Stomach (tissue), 9 donors: ENCODE results near the gene B3GNT5. TPM values are rescaled to one million over a fixed set of nuclear protein-coding genes. Genes with fewer than 3 reads are reported as not detected.

Experiments used
- DNase-seq, 2 donors: peaks; one replicate each; pipeline versions ENCODE4 v3.0.0 to v3.0.0-alpha.2; 2013 to 2019
- H3K27ac ChIP-seq, 5 donors: fragments of 200-600 bp in 4 of 5; sonication (generic) in 4 of 5; one replicate each; pipeline ENCODE4 v1.5.1; 2013 to 2019; ENCODE audit warnings: mild to moderate bottlenecking in 1 of 5, moderate library complexity in 1 of 5
- H3K27me3 ChIP-seq, 3 donors: fragments of 200-600 bp; sonication (generic); one replicate each; pipeline ENCODE4 v1.5.1; 2017 to 2019; ENCODE audit warnings: mixed run types in 1 of 3
- H3K36me3 ChIP-seq, 4 donors: fragments of 200-600 bp; sonication (generic); 1 replicate in 3 of 4; 2 replicates in 1 of 4; pipeline ENCODE4 v1.5.1; 2016 to 2019
- H3K4me1 ChIP-seq, 4 donors: fragments of 200-600 bp; sonication (generic); one replicate each; pipeline ENCODE4 v1.5.1; 2016 to 2019
- H3K4me3 ChIP-seq, 4 donors: fragments of 200-600 bp; sonication (generic) in 3 of 4; one replicate each; pipeline ENCODE4 v1.5.1; 2016 to 2019; ENCODE audit warnings: mild to moderate bottlenecking in 1 of 4
- H3K9me3 ChIP-seq, 4 donors: fragments of 200-600 bp; sonication (generic); one replicate each; pipeline ENCODE4 v1.5.1; 2016 to 2019
- EP300 ChIP-seq: sonication (generic); formaldehyde crosslinking; IDR thresholded peaks from one replicate; pipeline ENCODE4 v1.6.1; 2017; ENCODE audit warnings: antibody characterized with exemption
- POLR2A ChIP-seq, 4 donors: fragments of 450-650 bp; IDR thresholded peaks; one replicate each; pipeline ENCODE4 v1.6.1; 2016; ENCODE audit warnings: antibody characterized with exemption in 4 of 4, control low read depth in 2 of 4, mild to moderate bottlenecking in 1 of 4, moderate library complexity in 1 of 4
- POLR2AphosphoS5 ChIP-seq, 3 donors: sonication (generic); formaldehyde crosslinking; IDR thresholded peaks; one replicate each; pipeline ENCODE4 v1.6.1; 2016; ENCODE audit warnings: antibody characterized with exemption in 3 of 3
- WGBS, 5 donors: extraction: QIAGEN DNeasy Blood & Tissue Kit in 3 of 5; methylation state at CpG; one replicate each; pipeline versions ENCODE4 v1.1.5 to v1.1.7; 2013 to 2018; 5-methylcytosine and 5-hydroxymethylcytosine counted together
- intact Hi-C: fragments of 100-400 bp; cut with DNase I; formaldehyde crosslinking; loops from one replicate; pipeline ENCODE4 v1.15.1; 2023; ENCODE audit warnings: low total_unique reads
- polyA plus RNA-seq, 3 donors: library from polyadenylated mRNA; stranded (reverse); fragments of 200-250 nt; gene quantifications; one replicate each; pipeline ENCODE4 v1.2.3, GENCODE V29; 2013
- total RNA-seq, 5 donors: library from RNA; depleted of rRNA; stranded (reverse); fragments of >200 nt; gene quantifications; one replicate each; pipeline versions ENCODE4 v1.1.0 to v1.2.3, GENCODE V29; 2014 to 2016
- TF ChIP-seq, protein P1 (sequence below), 7 experiments: fragments of 450-650 bp in 4 of 7; fragments of 200-600 bp in 3 of 7; sonication (generic) in 3 of 7; IDR thresholded peaks; one replicate each; pipeline ENCODE4 v1.5.1; 2016 to 2019; ENCODE audit warnings: antibody characterized with exemption in 7 of 7, control low read depth in 2 of 7, mild to moderate bottlenecking in 1 of 7
- donor health status: healthy with polysubstance abuse.
- donor health status: Bipolar disorder and iron deficiency.
- donor health status: healthy.

B3GNT5 gene
- total and polyA plus RNA-seq, 8 donors: 4.1 to 39.7 (median 7.2) TPM

- no peak overlapping the region for H3K27ac ChIP-seq
- WGBS, 5 donors: 93 to 98% (median 96%) methylated on average over 2 of the region's 2 CpGs
- intact Hi-C loops: no loop called here
Measured at GRCh38 chr3:183293966-183294365, 40.9 kb downstream of the B3GNT5 start.

DNA sequence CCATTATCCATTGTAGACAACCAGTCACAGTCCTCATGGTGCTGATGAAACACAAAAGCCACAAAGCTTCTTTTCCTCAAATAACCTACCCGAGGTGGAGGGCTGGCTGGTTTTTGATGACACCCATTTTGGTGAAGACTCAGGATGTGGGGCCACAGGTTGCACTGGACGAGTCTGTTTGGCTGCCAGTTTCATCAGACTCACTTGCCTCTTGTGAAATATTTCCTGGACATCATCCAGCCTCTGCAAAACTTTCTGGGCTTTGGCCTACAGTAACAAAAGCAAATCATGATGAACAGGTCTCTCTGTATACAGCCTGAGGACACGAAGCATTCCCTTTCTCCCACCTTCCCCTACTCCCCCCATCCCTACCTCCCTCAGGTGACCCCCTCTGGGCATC, 42.2 kb downstream of the B3GNT5 start:
- Histone ChIP-seq H3K4me3 (no peak overlapping the region), H3K9me3 (no peaks in the 10 kb centered on the region), H3K4me1 (peaks cover 0 to 19% (median 0%) of the 10 kb centered on the region in 4 donors), H3K27ac (no peak overlapping the region), H3K36me3 (no peaks in the 10 kb centered on the region), H3K27me3 (no peaks in the 10 kb centered on the region)
- intact Hi-C loops: no loop called here
- no peak for DNase-seq
- no peak for TF ChIP-seq POLR2A (IDR thresholded peaks at IDR 0.05)
- TF ChIP-seq EP300: no peak
- no peak for TF ChIP-seq POLR2AphosphoS5 (IDR thresholded peaks at IDR 0.05)
- TF ChIP-seq, protein P1, sequence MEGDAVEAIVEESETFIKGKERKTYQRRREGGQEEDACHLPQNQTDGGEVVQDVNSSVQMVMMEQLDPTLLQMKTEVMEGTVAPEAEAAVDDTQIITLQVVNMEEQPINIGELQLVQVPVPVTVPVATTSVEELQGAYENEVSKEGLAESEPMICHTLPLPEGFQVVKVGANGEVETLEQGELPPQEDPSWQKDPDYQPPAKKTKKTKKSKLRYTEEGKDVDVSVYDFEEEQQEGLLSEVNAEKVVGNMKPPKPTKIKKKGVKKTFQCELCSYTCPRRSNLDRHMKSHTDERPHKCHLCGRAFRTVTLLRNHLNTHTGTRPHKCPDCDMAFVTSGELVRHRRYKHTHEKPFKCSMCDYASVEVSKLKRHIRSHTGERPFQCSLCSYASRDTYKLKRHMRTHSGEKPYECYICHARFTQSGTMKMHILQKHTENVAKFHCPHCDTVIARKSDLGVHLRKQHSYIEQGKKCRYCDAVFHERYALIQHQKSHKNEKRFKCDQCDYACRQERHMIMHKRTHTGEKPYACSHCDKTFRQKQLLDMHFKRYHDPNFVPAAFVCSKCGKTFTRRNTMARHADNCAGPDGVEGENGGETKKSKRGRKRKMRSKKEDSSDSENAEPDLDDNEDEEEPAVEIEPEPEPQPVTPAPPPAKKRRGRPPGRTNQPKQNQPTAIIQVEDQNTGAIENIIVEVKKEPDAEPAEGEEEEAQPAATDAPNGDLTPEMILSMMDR (IDR thresholded peaks at IDR 0.05): no peak
- 28 to 35% (median 33%) methylated on average over 3 of the region's 3 CpGs for WGBS, 5 donors

More at GRCh38 chr3:183293966-183294365, 40.9 kb downstream of the B3GNT5 start:
- no peaks in the 10 kb centered on the region for H3K9me3 ChIP-seq
- H3K4me1 ChIP-seq: peaks cover 0 to 15% (median 0%) of the 10 kb centered on the region in 4 donors
- DNase-seq: no peak
- H3K36me3 ChIP-seq: no peaks in the 10 kb centered on the region
- no peak overlapping the region for H3K4me3 ChIP-seq
- H3K27me3 ChIP-seq: no peaks in the 10 kb centered on the region
- TF ChIP-seq POLR2A (IDR thresholded peaks at IDR 0.05) (no peak), POLR2AphosphoS5 (IDR thresholded peaks at IDR 0.05) (no peak), EP300 (no peak)
- TF ChIP-seq, protein P1 (IDR thresholded peaks at IDR 0.05): no peak

DNA sequence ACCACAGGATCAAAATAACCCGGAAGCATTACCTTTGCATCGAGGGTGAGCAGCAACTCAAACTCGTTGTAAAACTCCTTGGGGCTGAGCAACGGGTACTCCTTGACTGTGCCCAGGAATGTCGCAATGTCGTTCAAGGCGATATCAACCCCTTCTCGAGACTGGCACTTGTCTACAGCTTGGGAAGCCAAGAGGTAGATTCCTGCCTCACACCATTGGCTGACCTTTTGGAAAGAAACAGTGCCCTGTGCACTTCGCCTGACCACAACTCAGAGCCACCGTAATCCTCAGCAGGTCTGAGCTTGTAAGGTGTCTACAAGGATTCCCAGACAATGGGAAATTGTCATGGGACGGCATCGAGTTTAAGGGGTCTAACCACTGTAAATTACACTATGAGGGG, 43.9 kb downstream of the B3GNT5 start:
- TF ChIP-seq EP300 (no peak), POLR2A (IDR thresholded peaks at IDR 0.05) (no peak), POLR2AphosphoS5 (IDR thresholded peaks at IDR 0.05) (no peak)
- TF ChIP-seq, protein P1 (IDR thresholded peaks at IDR 0.05): no peak

GRCh38 chr3:183298701-183299153, 45.7 kb downstream of the B3GNT5 start:
- Histone ChIP-seq H3K4me3 (no peak overlapping the region), H3K9me3 (no peaks in the 10 kb centered on the region), H3K27me3 (no peaks in the 10 kb centered on the region), H3K36me3 (no peaks in the 10 kb centered on the region), H3K27ac (no peak overlapping the region), H3K4me1 (peaks cover 0 to 32% (median 4%) of the 10 kb centered on the region in 4 donors)
- TF ChIP-seq POLR2AphosphoS5 (IDR thresholded peaks at IDR 0.05) (no peak), EP300 (no peak), POLR2A (IDR thresholded peaks at IDR 0.05) (no peak)
- TF ChIP-seq, protein P1 (IDR thresholded peaks at IDR 0.05): no peak
- WGBS, 5 donors: 40 to 82% (median 74%) methylated on average over 5 of the region's 5 CpGs
- DNase-seq: peak in 1 of 2 donors; percentile 59
- intact Hi-C loops: no loop called here

More for the DNA sequence above, 43.9 kb downstream of the B3GNT5 start:
- no peaks in the 10 kb centered on the region for H3K9me3 ChIP-seq
- H3K4me3 ChIP-seq: no peak overlapping the region
- no peak for DNase-seq
- 91 to 96% (median 94%) methylated on average over 10 to 12 of the region's 12 CpGs for WGBS, 5 donors
- intact Hi-C loops: no loop called here
- H3K36me3 ChIP-seq: no peaks in the 10 kb centered on the region
- H3K27me3 ChIP-seq: no peaks in the 10 kb centered on the region
- H3K4me1 ChIP-seq: peaks cover 0 to 20% (median under 1%) of the 10 kb centered on the region in 4 donors
- no peak overlapping the region for H3K27ac ChIP-seq
